ENCODE results near the gene PACC1.

GRCh38 chr1:212353181-212353580 is 61.5 kb downstream of the PACC1 start:
- TF ChIP-seq, protein P1, sequence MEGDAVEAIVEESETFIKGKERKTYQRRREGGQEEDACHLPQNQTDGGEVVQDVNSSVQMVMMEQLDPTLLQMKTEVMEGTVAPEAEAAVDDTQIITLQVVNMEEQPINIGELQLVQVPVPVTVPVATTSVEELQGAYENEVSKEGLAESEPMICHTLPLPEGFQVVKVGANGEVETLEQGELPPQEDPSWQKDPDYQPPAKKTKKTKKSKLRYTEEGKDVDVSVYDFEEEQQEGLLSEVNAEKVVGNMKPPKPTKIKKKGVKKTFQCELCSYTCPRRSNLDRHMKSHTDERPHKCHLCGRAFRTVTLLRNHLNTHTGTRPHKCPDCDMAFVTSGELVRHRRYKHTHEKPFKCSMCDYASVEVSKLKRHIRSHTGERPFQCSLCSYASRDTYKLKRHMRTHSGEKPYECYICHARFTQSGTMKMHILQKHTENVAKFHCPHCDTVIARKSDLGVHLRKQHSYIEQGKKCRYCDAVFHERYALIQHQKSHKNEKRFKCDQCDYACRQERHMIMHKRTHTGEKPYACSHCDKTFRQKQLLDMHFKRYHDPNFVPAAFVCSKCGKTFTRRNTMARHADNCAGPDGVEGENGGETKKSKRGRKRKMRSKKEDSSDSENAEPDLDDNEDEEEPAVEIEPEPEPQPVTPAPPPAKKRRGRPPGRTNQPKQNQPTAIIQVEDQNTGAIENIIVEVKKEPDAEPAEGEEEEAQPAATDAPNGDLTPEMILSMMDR (conservative IDR thresholded peaks at IDR 0.05), result no peak
- no peak for TF ChIP-seq EZH2 (IDR thresholded peaks at IDR 0.05; ENCODE audit: low read depth)
